Effector memory CD4-positive, alpha-beta T cell (primary cell): ENCODE measurements around the gene PPIF.

Experiments
- DNase-seq, 3 donors: peaks; one replicate each; pipeline ENCODE4 v3.0.0-alpha.2; 2020
- H3K27ac ChIP-seq: 2 replicates; pipeline ENCODE4 v1.7.0; 2013; ENCODE audit warnings: mild to moderate bottlenecking, low read length, moderate library complexity; ENCODE audit not compliant: insufficient read depth, poor library complexity, severe bottlenecking
- H3K27me3 ChIP-seq: replicated peaks from 2 replicates; pipeline ENCODE4 v1.7.0; 2013; ENCODE audit warnings: mild to moderate bottlenecking, low read length; ENCODE audit not compliant: insufficient read depth, control insufficient read depth, poor library complexity, severe bottlenecking
- H3K36me3 ChIP-seq: 2 replicates; pipeline ENCODE4 v1.7.0; 2013; ENCODE audit warnings: mild to moderate bottlenecking, low read length, moderate library complexity; ENCODE audit not compliant: control insufficient read depth, insufficient read depth
- H3K4me1 ChIP-seq: 2 replicates; pipeline ENCODE4 v1.7.0; 2013; ENCODE audit warnings: low read length, mild to moderate bottlenecking; ENCODE audit not compliant: control insufficient read depth, insufficient read depth, poor library complexity, severe bottlenecking
- H3K4me3 ChIP-seq: 2 replicates; pipeline ENCODE4 v1.7.0; 2013; ENCODE audit warnings: low read length, low read depth, mild to moderate bottlenecking; ENCODE audit not compliant: insufficient read depth, poor library complexity, severe bottlenecking
- H3K9me3 ChIP-seq: 2 replicates; pipeline ENCODE4 v1.7.0; 2013; ENCODE audit warnings: mild to moderate bottlenecking, low read length, moderate library complexity; ENCODE audit not compliant: control insufficient read depth

PPIF gene

GRCh38 chr10:79402951-79403350, 55.7 kb downstream of the PPIF start:
- Histone ChIP-seq H3K36me3 (no peaks in the 10 kb centered on the region), H3K9me3 (no peaks in the 10 kb centered on the region), H3K4me1 (no peaks in the 10 kb centered on the region), H3K27me3 (no peaks in the 10 kb centered on the region), H3K4me3 (no peak overlapping the region), H3K27ac (no peak overlapping the region)
- no peak for DNase-seq

- no peak for DNase-seq
- no peaks in the 10 kb centered on the region for H3K4me1 ChIP-seq
- no peak overlapping the region for H3K27ac ChIP-seq
- no peaks in the 10 kb centered on the region for H3K9me3 ChIP-seq
- H3K36me3 ChIP-seq = no peaks in the 10 kb centered on the region
- no peak overlapping the region for H3K4me3 ChIP-seq
- no peaks in the 10 kb centered on the region for H3K27me3 ChIP-seq
Observed at GRCh38 chr10:79403441-79404230, 56.4 kb downstream of the PPIF start.

- H3K27me3 ChIP-seq = no peaks in the 10 kb centered on the region
- H3K4me1 ChIP-seq = no peaks in the 10 kb centered on the region
- DNase-seq = no peak
- H3K4me3 ChIP-seq = no peak overlapping the region
- H3K36me3 ChIP-seq = no peaks in the 10 kb centered on the region
- no peaks in the 10 kb centered on the region for H3K9me3 ChIP-seq
- no peak overlapping the region for H3K27ac ChIP-seq
Observed at GRCh38 chr10:79404231-79404609, 57.0 kb downstream of the PPIF start.

GRCh38 chr10:79404690-79405131, 57.4 kb downstream of the PPIF start:
- DNase-seq = no peak
- no peak overlapping the region for H3K4me3 ChIP-seq
- H3K27me3 ChIP-seq = no peaks in the 10 kb centered on the region
- H3K27ac ChIP-seq = no peak overlapping the region
- no peaks in the 10 kb centered on the region for H3K4me1 ChIP-seq
- H3K9me3 ChIP-seq = no peaks in the 10 kb centered on the region
- no peaks in the 10 kb centered on the region for H3K36me3 ChIP-seq
